Endothelial cell of umbilical vein (primary cell): ENCODE data around the gene RGS1. TPM values are rescaled to one million over a fixed set of nuclear protein-coding genes. Genes with fewer than 3 reads are reported as not detected.

Experiments used
- BruUV-seq: library from RNA; stranded (reverse); fragments of 400-500 nt; replicated peaks from 2 replicates; lab custom pipeline; 2021; lab: Mats Ljungman, UMichigan
- CTCF ChIA-PET: fragments of 300-600, 350-600 bp; sonication (Branson Sonifier 250); formaldehyde crosslinking; loops from one replicate; lab custom pipeline; 2021; ENCODE audit warnings: antibody characterized with exemption, inconsistent platforms; lab: Charles Lee
- POLR2A ChIA-PET: fragments of 300-600, 350-600 bp; sonication (Branson Sonifier 250); formaldehyde crosslinking; loops from one replicate; lab custom pipeline; 2021; ENCODE audit warnings: antibody characterized with exemption, inconsistent platforms; lab: Charles Lee
- DNase-seq: peaks from one replicate; pipeline ENCODE4 v3.0.0-alpha.2; 2011; ENCODE audit warnings: low read depth, low spot score
- FAIRE-seq: peaks from 2 replicates; lab custom pipeline; 2011; peaks lifted over from hg19 to GRCh38; lab: Jason Lieb, UNC
- H2AFZ ChIP-seq: 2 replicates; pipeline ENCODE4 v1.6.0; 2012; ENCODE audit warnings: low read depth, low read length, control low read depth, inconsistent platforms
- H3K27ac ChIP-seq: 2 replicates; pipeline ENCODE4 v1.5.1; 2011; ENCODE audit warnings: low read depth, mild to moderate bottlenecking, control low read depth, low read length, moderate library complexity; ENCODE audit not compliant: insufficient read depth
- H3K27me3 ChIP-seq, 2 experiments: 2 replicates each; pipeline versions ENCODE4 v1.6.0 to v1.6.1; 2011; ENCODE audit warnings: low read length in 2 of 2, mixed read lengths in 1 of 2; ENCODE audit not compliant: control insufficient read depth in 2 of 2, insufficient read depth in 2 of 2
- H3K36me3 ChIP-seq, 2 experiments: 2 replicates in 1 of 2; 3 replicates in 1 of 2; pipeline ENCODE4 v1.5.1; 2011; ENCODE audit warnings: low read length in 2 of 2, mild to moderate bottlenecking in 1 of 2, moderate library complexity in 1 of 2; ENCODE audit not compliant: control insufficient read depth in 2 of 2, insufficient read depth in 2 of 2; ENCODE audit errors: extremely low read depth in 1 of 2
- H3K4me1 ChIP-seq: 3 replicates; pipeline ENCODE4 v1.5.1; 2011; ENCODE audit warnings: mild to moderate bottlenecking, low read length; ENCODE audit not compliant: control insufficient read depth, insufficient read depth; ENCODE audit errors: extremely low read depth
- H3K4me2 ChIP-seq: 2 replicates; pipeline ENCODE4 v1.6.1; 2011; ENCODE audit warnings: low read length, control low read depth, mixed read lengths; ENCODE audit not compliant: insufficient read depth
- H3K4me3 ChIP-seq, 3 experiments: fragments of 200-600 bp in 1 of 3; sonication (generic), shearing (Covaris generic) in 1 of 3; replicated peaks in 1 of 3; 2 replicates each; pipeline ENCODE4 v1.5.1; 2011 to 2016; ENCODE audit warnings: control low read depth in 3 of 3, low read length in 3 of 3, mild to moderate bottlenecking in 2 of 3, inconsistent platforms in 1 of 3, low read depth in 1 of 3, moderate library complexity in 1 of 3; ENCODE audit not compliant: insufficient read depth in 1 of 3
- H3K79me2 ChIP-seq: 2 replicates; pipeline ENCODE4 v1.6.0; 2012; ENCODE audit warnings: low read length, inconsistent platforms; ENCODE audit not compliant: control insufficient read depth, insufficient read depth
- H3K9ac ChIP-seq: replicated peaks from 2 replicates; pipeline ENCODE3; 2011; ENCODE audit warnings: low read length, control low read depth; ENCODE audit not compliant: insufficient read depth; ENCODE audit errors: extremely low read depth
- H3K9me1 ChIP-seq: replicated peaks from 3 replicates; pipeline ENCODE4 v1.6.0; 2011; ENCODE audit warnings: mild to moderate bottlenecking, low read length; ENCODE audit not compliant: control insufficient read depth, insufficient read depth; ENCODE audit errors: extremely low read depth
- H3K9me3 ChIP-seq: replicated peaks from 2 replicates; pipeline ENCODE4 v1.5.1; 2012; ENCODE audit warnings: low read length, inconsistent platforms; ENCODE audit not compliant: control insufficient read depth, insufficient read depth
- H4K20me1 ChIP-seq: replicated peaks from 2 replicates; pipeline ENCODE3; 2011; ENCODE audit warnings: mild to moderate bottlenecking, low read length; ENCODE audit not compliant: control insufficient read depth, insufficient read depth; ENCODE audit errors: extremely low read depth
- EZH2 ChIP-seq: IDR thresholded peaks from 2 replicates; pipeline ENCODE4 v1.6.1; 2012; ENCODE audit warnings: borderline replicate concordance, low read depth, mild to moderate bottlenecking, moderate library complexity, low read length, inconsistent platforms; ENCODE audit not compliant: severe bottlenecking
- FOS ChIP-seq: IDR thresholded peaks from 2 replicates; pipeline ENCODE4 v1.6.1; 2011; ENCODE audit warnings: mild to moderate bottlenecking, low read length, moderate library complexity, borderline replicate concordance; ENCODE audit not compliant: insufficient read depth
- GATA2 ChIP-seq: IDR thresholded peaks from 2 replicates; pipeline ENCODE4 v1.7.0; 2011; ENCODE audit warnings: low read depth, mild to moderate bottlenecking, moderate library complexity, mixed read lengths, low read length; ENCODE audit not compliant: insufficient read length, insufficient read depth
- JUN ChIP-seq: IDR thresholded peaks from 2 replicates; pipeline ENCODE4 v1.6.1; 2011; ENCODE audit warnings: borderline replicate concordance, low read depth; ENCODE audit not compliant: insufficient read length, insufficient read depth
- MYC ChIP-seq: IDR thresholded peaks from one replicate; pipeline ENCODE4 v1.6.1; 2011; ENCODE audit warnings: mild to moderate bottlenecking, low read depth, low read length
- POLR2A ChIP-seq: IDR thresholded peaks from 2 replicates; pipeline ENCODE4 v1.6.1; 2012; ENCODE audit warnings: low read depth, mild to moderate bottlenecking, control low read depth, low read length
- POLR2AphosphoS5 ChIP-seq: IDR thresholded peaks from 2 replicates; pipeline ENCODE4 v1.6.1; 2012; ENCODE audit warnings: low read depth, mild to moderate bottlenecking, control low read depth, low read length, moderate library complexity; ENCODE audit not compliant: insufficient read depth
- dilution Hi-C: fragments of 300-500 bp; cut with MboI; formaldehyde crosslinking; loops from one replicate; pipeline ENCODE4 v1.15.0; 2019; ENCODE audit warnings: low sequenced_read_pairs; ENCODE audit not compliant: extremely low pct_ligation_motif_present
- intact Hi-C: fragments of 100-400 bp; cut with micrococcal nuclease; formaldehyde crosslinking; loops from one replicate; pipeline ENCODE4 v1.10.0; 2022
- polyA plus RNA-seq, 4 experiments: library from polyadenylated mRNA; depleted of rRNA in 3 of 4; stranded (reverse) in 3 of 4; unstranded in 1 of 4; fragments of >200 nt; gene quantifications; 2 replicates each; pipeline versions ENCODE4 v1.2.1 to v1.2.3, GENCODE V29; 2011 to 2012; ENCODE audit warnings: missing spikeins in 1 of 4
- total RNA-seq: library from RNA; stranded (reverse); gene quantifications from 2 replicates; pipeline ENCODE4 v1.2.3, GENCODE V29; 2021
- TF ChIP-seq, protein P1 (sequence below): IDR thresholded peaks from 2 replicates; pipeline ENCODE4 v1.6.1; 2011; ENCODE audit not compliant: insufficient read depth, insufficient read length
- TF ChIP-seq, protein P2 (sequence below), 2 donors: IDR thresholded peaks; 1 replicate in 1 of 2; 2 replicates in 1 of 2; pipeline ENCODE4 v1.5.1; 2011; ENCODE audit warnings: low read length in 2 of 2, mild to moderate bottlenecking in 2 of 2, moderate library complexity in 2 of 2, control low read depth in 1 of 2, inconsistent platforms in 1 of 2, low read depth in 1 of 2; ENCODE audit not compliant: insufficient read depth in 1 of 2; ENCODE audit errors: extremely low read depth in 1 of 2

The RGS1 gene
- total and polyA plus RNA-seq, 2 donors (not counting 3 experiments of a cell fraction or from before 2014, with no cell fraction given), result not detected

DNA sequence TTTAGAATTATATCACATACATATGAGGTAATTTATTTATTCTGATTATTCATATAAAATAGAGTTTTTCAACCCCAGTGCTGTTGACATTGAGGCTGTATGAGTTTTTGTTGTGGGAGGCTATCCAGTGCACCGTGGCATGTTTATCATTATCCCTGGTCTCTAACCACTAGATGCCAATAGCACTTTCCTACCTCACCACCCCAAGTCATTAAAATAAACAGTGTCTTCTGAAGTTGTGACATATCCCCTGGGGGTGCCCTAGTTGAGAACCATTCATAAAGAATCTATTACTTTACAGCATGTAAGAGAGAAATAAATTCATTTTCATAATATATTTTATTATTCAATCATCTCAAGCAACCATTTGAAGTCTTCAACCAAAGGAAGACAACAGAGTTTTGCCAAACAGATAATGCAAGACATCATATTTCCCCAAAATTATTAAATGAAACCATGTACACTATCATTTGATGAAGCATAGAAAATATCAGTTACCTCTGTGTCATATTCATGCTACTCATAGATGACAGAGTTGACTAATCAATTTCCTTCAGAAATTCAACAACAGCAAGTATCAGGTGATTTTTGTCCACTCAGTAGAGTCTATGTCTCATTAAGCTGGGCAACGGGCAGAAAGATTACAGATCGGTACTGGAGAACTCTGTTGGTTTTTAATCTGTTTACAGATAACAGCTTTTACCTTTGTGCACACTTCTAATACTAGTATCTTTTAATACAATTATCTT, 39.5 kb upstream of the RGS1 start:
- CTCF ChIA-PET, result no interaction called here
- H4K20me1 ChIP-seq, result no peaks in the 10 kb centered on the region
- no peaks in the 10 kb centered on the region for H3K9me3 ChIP-seq
- no peaks in the 10 kb centered on the region for H3K9me1 ChIP-seq
- H3K27ac ChIP-seq, result no peak overlapping the region
- no peaks in the 10 kb centered on the region for H3K27me3 ChIP-seq
- H3K36me3 ChIP-seq, result no peaks in the 10 kb centered on the region
- peaks cover 12% of the 10 kb centered on the region for H3K4me1 ChIP-seq
- no peaks in the 10 kb centered on the region for H3K79me2 ChIP-seq
- no TSS peak for BruUV-seq
- no peak for TF ChIP-seq GATA2
- TF ChIP-seq, protein P1, sequence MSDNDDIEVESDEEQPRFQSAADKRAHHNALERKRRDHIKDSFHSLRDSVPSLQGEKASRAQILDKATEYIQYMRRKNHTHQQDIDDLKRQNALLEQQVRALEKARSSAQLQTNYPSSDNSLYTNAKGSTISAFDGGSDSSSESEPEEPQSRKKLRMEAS, result no peak
- TF ChIP-seq EZH2, result no peak
- no peak for TF ChIP-seq FOS
- TF ChIP-seq POLR2AphosphoS5, result no peak
- TF ChIP-seq, protein P2, sequence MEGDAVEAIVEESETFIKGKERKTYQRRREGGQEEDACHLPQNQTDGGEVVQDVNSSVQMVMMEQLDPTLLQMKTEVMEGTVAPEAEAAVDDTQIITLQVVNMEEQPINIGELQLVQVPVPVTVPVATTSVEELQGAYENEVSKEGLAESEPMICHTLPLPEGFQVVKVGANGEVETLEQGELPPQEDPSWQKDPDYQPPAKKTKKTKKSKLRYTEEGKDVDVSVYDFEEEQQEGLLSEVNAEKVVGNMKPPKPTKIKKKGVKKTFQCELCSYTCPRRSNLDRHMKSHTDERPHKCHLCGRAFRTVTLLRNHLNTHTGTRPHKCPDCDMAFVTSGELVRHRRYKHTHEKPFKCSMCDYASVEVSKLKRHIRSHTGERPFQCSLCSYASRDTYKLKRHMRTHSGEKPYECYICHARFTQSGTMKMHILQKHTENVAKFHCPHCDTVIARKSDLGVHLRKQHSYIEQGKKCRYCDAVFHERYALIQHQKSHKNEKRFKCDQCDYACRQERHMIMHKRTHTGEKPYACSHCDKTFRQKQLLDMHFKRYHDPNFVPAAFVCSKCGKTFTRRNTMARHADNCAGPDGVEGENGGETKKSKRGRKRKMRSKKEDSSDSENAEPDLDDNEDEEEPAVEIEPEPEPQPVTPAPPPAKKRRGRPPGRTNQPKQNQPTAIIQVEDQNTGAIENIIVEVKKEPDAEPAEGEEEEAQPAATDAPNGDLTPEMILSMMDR (IDR thresholded peaks at IDR 0.05; ENCODE audit: extremely low read depth in 1 of 2, insufficient read depth in 1 of 2, low read depth in 1 of 2, low read length in 2 of 2), result no peak
- TF ChIP-seq JUN, result no peak
- TF ChIP-seq POLR2A, result no peak
- TF ChIP-seq MYC, result no peak
- FAIRE-seq, result no peak
- intact Hi-C loops, result no loop called here
- H3K4me2 ChIP-seq, result no peak overlapping the region
- no peak overlapping the region for H3K9ac ChIP-seq
- POLR2A ChIA-PET, result no interaction called here
- H2AFZ ChIP-seq, result no peak overlapping the region
- dilution Hi-C loops, result no loop called here
- H3K4me3 ChIP-seq, result no peak overlapping the region
- DNase-seq, result no peak
